SH-SY5Y (cell line): Measurements from ENCODE around the gene GALNS.

Experiments
- GATA2 ChIP-seq: IDR thresholded peaks from 2 replicates; pipeline ENCODE4 v1.6.1; 2011; ENCODE audit warnings: mild to moderate bottlenecking, low read depth, low read length
- GATA3 ChIP-seq: IDR thresholded peaks from 2 replicates; pipeline ENCODE4 v1.6.1; 2011; ENCODE audit warnings: low read depth, mild to moderate bottlenecking, low read length, moderate library complexity

- TF ChIP-seq GATA2 (no peak), GATA3 (no peak)
Measured at GRCh38 chr16:88864521-88864920, 7.8 kb upstream of the GALNS start.
